HEK293T (cell line): ENCODE data around the gene WRNIP1.

ENCODE experiments used
- CTCF ChIA-PET: fragments of 350-600 bp; formaldehyde crosslinking; extraction: SDS; loops from one replicate; lab custom pipeline; 2021; ENCODE audit warnings: antibody characterized with exemption, inconsistent platforms; lab: Yijun Ruan, JAX
- POLR2A ChIA-PET: fragments of 350-600 bp; formaldehyde crosslinking; extraction: SDS; loops from one replicate; lab custom pipeline; 2020; ENCODE audit warnings: antibody characterized with exemption, inconsistent platforms; lab: Yijun Ruan, JAX
- DNase-seq: peaks from one replicate; pipeline ENCODE4 v3.0.0; 2012; ENCODE audit warnings: mixed read lengths; ENCODE audit errors: extremely low spot score
- ARNT ChIP-seq: fragments of 450-650 bp; IDR thresholded peaks from 2 replicates; pipeline ENCODE4 v1.6.1; 2017; ENCODE audit warnings: mild to moderate bottlenecking
- BHLHE40 ChIP-seq: fragments of 450-650 bp; IDR thresholded peaks from 2 replicates; pipeline ENCODE4 v1.6.1; 2016; ENCODE audit warnings: mild to moderate bottlenecking, moderate library complexity, borderline replicate concordance
- ELF4 ChIP-seq: fragments of 450-650 bp; IDR thresholded peaks from 2 replicates; pipeline ENCODE4 v1.6.1; 2017; ENCODE audit warnings: antibody characterized with exemption
- FOXA1 ChIP-seq: fragments of 450-650 bp; IDR thresholded peaks from 2 replicates; pipeline ENCODE4 v1.6.1; 2016; ENCODE audit warnings: mild to moderate bottlenecking
- FOXM1 ChIP-seq: fragments of 450-650 bp; IDR thresholded peaks from 2 replicates; pipeline ENCODE4 v1.6.1; 2017; ENCODE audit warnings: mild to moderate bottlenecking, borderline replicate concordance
- HDGF ChIP-seq: fragments of 450-650 bp; IDR thresholded peaks from 2 replicates; pipeline ENCODE4 v1.6.1; 2017; ENCODE audit warnings: antibody characterized with exemption, borderline replicate concordance
- LEF1 ChIP-seq: fragments of 450-650 bp; IDR thresholded peaks from 2 replicates; pipeline ENCODE4 v1.6.1; 2017; ENCODE audit warnings: mild to moderate bottlenecking, borderline replicate concordance
- NFRKB ChIP-seq: fragments of 450-650 bp; IDR thresholded peaks from 2 replicates; pipeline ENCODE4 v1.6.1; 2016; ENCODE audit warnings: mild to moderate bottlenecking, moderate library complexity
- SP1 ChIP-seq: fragments of 450-650 bp; IDR thresholded peaks from 2 replicates; pipeline ENCODE4 v1.6.1; 2017
- SUZ12 ChIP-seq: fragments of 450-650 bp; IDR thresholded peaks from 2 replicates; pipeline ENCODE4 v1.6.1; 2016; ENCODE audit warnings: mild to moderate bottlenecking
- TARDBP ChIP-seq: fragments of 450-650 bp; IDR thresholded peaks from 2 replicates; pipeline ENCODE4 v1.6.1; 2016
- ZNF384 ChIP-seq: fragments of 450-650 bp; IDR thresholded peaks from 2 replicates; pipeline ENCODE4 v1.6.1; 2016
- TF ChIP-seq, protein P1 (sequence below): fragments of 450-650 bp; IDR thresholded peaks from 2 replicates; pipeline ENCODE4 v1.6.1; 2016

WRNIP1 gene

DNA sequence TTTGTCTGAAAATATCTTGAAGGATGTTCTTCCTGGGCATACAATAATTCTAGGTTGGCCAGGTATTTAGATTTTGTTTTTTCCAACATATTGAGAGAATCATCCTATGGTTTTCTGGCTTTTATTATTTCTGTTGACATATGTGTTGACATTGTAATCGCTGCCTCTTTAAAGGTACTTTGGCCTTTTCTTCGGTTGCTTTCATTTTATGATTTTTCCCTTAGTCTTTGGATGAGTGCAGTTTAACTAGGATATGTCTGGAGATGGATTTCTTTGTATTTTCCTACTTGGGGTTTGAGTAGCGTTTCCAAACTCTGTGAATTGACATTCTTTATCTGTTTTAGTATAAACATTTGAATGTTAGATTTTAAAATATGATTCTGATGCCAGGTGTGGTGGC, 65.0 kb downstream of the WRNIP1 start:
- POLR2A ChIA-PET = no interaction called here
- CTCF ChIA-PET = no interaction called here
- TF ChIP-seq FOXM1 = no peak
- no peak for TF ChIP-seq HDGF
- no peak for DNase-seq

DNA sequence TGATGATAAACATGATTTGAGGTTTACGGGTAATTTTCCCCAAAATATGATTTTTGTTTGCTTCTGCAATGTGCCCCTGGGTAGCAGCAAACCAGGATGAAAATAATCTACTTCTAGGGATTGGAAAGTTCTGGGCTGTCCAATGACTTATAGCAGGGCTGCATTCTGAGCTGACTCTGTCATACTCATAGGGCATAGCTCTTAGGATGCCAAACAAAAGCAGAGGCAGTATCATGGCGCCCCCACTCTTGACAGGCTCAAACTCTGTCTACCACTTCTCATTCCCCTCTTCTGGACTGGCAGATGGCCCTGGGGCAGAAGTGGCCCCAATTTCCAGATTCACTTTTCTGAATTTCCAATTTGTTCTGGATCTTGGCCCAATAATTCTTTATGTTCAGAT, 66.2 kb downstream of the WRNIP1 start:
- DNase-seq = no peak
- no peak for TF ChIP-seq SUZ12
- TF ChIP-seq BHLHE40 = no peak
- TF ChIP-seq FOXA1 = no peak
- TF ChIP-seq FOXM1 = no peak
- no peak for TF ChIP-seq ELF4
- TF ChIP-seq, protein P1, sequence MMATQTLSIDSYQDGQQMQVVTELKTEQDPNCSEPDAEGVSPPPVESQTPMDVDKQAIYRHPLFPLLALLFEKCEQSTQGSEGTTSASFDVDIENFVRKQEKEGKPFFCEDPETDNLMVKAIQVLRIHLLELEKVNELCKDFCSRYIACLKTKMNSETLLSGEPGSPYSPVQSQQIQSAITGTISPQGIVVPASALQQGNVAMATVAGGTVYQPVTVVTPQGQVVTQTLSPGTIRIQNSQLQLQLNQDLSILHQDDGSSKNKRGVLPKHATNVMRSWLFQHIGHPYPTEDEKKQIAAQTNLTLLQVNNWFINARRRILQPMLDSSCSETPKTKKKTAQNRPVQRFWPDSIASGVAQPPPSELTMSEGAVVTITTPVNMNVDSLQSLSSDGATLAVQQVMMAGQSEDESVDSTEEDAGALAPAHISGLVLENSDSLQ = no peak
- ChIA-PET CTCF (no interaction called here), POLR2A (interaction anchor here (1.2 kb wide), 1 partner anchor 10 kb away, joined by 4 read pairs; the partner anchor contains the start of gene SERPINB1)

DNA sequence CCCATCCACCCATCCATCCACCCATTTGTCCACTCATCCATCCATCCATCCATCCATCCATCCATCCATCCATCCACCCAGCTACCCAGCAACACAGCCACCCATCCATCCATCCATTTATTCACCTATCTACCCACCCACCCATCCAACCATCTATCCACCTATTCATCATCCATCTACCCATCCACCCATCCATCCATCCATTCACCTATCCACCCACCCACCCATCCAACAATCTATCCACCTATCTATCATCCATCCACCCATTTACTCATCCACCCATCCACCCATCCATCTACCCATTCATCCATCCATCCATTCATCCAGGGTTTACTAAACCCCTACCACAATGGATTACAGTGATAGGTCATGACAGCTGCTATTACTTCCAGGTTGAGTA, 69.1 kb downstream of the WRNIP1 start:
- POLR2A ChIA-PET = no interaction called here
- no peak for DNase-seq
- no peak for TF ChIP-seq SP1
- no peak for TF ChIP-seq SUZ12
- no peak for TF ChIP-seq LEF1
- TF ChIP-seq TARDBP = no peak
- no peak for TF ChIP-seq FOXA1
- TF ChIP-seq ARNT = no peak
- TF ChIP-seq FOXM1 = no peak
- TF ChIP-seq ZNF384 = no peak
- TF ChIP-seq NFRKB = no peak
- TF ChIP-seq BHLHE40 = no peak
- TF ChIP-seq, protein P1 = no peak
- TF ChIP-seq HDGF = no peak
- CTCF ChIA-PET = interaction anchor here (0.9 kb wide), 1 partner anchor 119 kb away, joined by 3 read pairs; no protein-coding TSS in a partner anchor
